Inflammatory macrophage treated with lipopolysaccharide for 1 hour (primary cell): Measurements from ENCODE around the gene SAE1.

Experiments used
- DNase-seq, 2 donors: peaks; one replicate each; pipeline ENCODE4 v3.0.0-alpha.2; 2020 to 2022

The SAE1 gene

GRCh38 chr19:47168065-47168464 is 37.4 kb downstream of the SAE1 start:
- DNase-seq, result no peak

- no peak for DNase-seq
Observed at GRCh38 chr19:47172666-47173455, 42.2 kb downstream of the SAE1 start.

- no peak for DNase-seq
Observed at GRCh38 chr19:47176071-47176626, 45.5 kb downstream of the SAE1 start.

- DNase-seq, result no peak
Observed at GRCh38 chr19:47176627-47177090, 46.0 kb downstream of the SAE1 start.

GRCh38 chr19:47179653-47180310 is 49.1 kb downstream of the SAE1 start:
- no peak for DNase-seq

- no peak for DNase-seq
Observed at GRCh38 chr19:47183601-47184000, 53.0 kb downstream of the SAE1 start.

- no peak for DNase-seq
Observed at GRCh38 chr19:47186446-47187334, 56.1 kb downstream of the SAE1 start.

GRCh38 chr19:47187335-47187655 is 56.7 kb downstream of the SAE1 start:
- DNase-seq, result no peak

GRCh38 chr19:47187797-47188196 is 57.2 kb downstream of the SAE1 start:
- DNase-seq, result no peak

GRCh38 chr19:47188507-47189033 is 57.9 kb downstream of the SAE1 start:
- no peak for DNase-seq

GRCh38 chr19:47190167-47190727 is 59.6 kb downstream of the SAE1 start:
- DNase-seq, result no peak

GRCh38 chr19:47195434-47195833 is 64.8 kb downstream of the SAE1 start:
- no peak for DNase-seq

GRCh38 chr19:47197141-47197540 is 66.5 kb downstream of the SAE1 start:
- DNase-seq, result no peak

GRCh38 chr19:47200530-47200929 is 69.9 kb downstream of the SAE1 start:
- DNase-seq, result no peak

GRCh38 chr19:47203254-47203653 is 72.6 kb downstream of the SAE1 start:
- no peak for DNase-seq

- no peak for DNase-seq
Observed at GRCh38 chr19:47209319-47210179, 78.9 kb downstream of the SAE1 start.

GRCh38 chr19:47210180-47210490 is 79.5 kb downstream of the SAE1 start:
- DNase-seq, result no peak

GRCh38 chr19:47210689-47211316 is 80.2 kb downstream of the SAE1 start:
- peak; percentile 84 to 97 for DNase-seq

- no peak for DNase-seq
Observed at GRCh38 chr19:47215581-47215980, 84.9 kb downstream of the SAE1 start.

GRCh38 chr19:47221080-47221841 is 90.6 kb downstream of the SAE1 start:
- no peak for DNase-seq
